ENCODE results near the gene HAND2.

HAND2 gene

GRCh38 chr4:173529477-173530325 is at the start of gene HAND2:
Gene HAND2 (minus strand): TSS chr4:173530229. CDS start chr4:173529289, 940 bp downstream.
- no peak for DNase-seq (ENCODE audit: extremely low read depth in 1 of 2, low read depth in 1 of 2)

GRCh38 chr4:173578956-173579355 is 48.9 kb upstream of the HAND2 start:
- DNase-seq (ENCODE audit: extremely low read depth in 1 of 2, low read depth in 1 of 2): no peak

- DNase-seq (ENCODE audit: extremely low read depth in 1 of 2, low read depth in 1 of 2): no peak
Observed at GRCh38 chr4:173577963-173578362, 47.9 kb upstream of the HAND2 start.

GRCh38 chr4:173575482-173576152 is 45.6 kb upstream of the HAND2 start:
- no peak for DNase-seq (ENCODE audit: extremely low read depth in 1 of 2, low read depth in 1 of 2)

DNA sequence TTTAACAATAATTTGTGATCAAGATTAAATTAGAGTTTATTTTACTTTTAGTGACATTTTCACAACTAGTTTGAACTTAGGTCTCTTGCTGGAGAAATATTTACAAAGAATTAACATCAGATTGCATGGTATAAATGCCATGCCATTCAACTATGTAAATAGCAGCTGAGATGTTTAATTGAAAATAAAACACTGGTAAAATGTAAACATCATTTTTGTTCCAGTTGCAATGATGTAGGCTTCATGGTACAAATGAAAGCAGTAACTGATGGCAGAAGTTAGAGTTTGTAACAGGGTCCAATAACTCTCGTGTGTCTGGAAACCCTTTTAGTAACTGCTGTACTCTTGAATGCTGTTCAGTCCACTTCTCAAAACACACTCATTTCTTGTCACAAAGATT is 43.7 kb upstream of the HAND2 start:
- no peak for DNase-seq (ENCODE audit: extremely low read depth in 1 of 2, low read depth in 1 of 2)

- DNase-seq (ENCODE audit: extremely low read depth in 1 of 2, low read depth in 1 of 2): no peak
Observed at GRCh38 chr4:173573286-173573685, 43.3 kb upstream of the HAND2 start.

DNA sequence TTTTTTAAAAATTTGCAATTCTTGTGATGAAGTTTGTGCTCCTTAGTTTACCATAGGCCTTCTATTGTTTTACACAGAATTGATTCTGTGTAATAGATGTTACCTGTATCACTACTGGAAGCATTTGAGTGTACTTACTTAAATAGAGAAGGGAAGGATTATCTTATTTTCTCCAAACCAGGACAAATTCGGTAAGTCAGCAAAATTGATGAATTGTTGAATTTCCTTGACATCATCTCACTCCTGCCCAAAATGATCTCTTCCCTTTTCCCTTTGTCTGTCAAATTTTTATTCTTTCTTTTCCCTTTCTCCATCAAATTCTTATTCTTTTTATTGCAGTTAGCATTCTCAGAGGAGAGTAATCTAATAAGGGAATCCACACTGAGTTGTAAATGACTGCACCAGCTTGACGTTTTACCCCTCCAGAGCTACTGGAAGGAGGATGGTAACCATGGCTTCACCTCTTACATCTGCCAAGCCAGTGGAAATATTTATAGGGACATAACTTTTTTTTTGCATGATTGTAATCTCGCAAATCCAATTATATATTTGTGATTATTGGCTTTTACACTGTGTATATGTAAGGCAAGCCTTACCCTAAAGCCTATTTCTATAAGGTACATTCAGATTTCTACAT is 42.6 kb upstream of the HAND2 start:
- no peak for DNase-seq (ENCODE audit: extremely low read depth in 1 of 2, low read depth in 1 of 2)

DNA sequence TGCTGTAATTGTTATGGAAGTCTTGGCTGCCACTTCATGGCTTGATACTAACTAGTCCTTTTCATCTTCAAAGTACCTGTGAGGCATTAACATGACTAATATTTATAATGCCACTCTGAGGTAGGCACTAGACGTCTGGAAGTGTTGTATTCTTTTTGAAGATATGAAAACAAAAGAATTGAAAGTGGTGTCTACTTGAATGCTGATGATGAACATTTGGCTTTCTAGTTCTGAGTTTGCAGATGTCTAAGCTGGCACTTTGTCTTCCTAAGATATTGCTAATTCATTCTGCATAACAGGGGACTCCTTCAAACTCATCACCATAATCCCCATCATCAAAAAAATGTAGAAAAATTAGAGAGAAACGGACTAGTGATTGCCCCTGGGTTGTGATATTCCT is 41.6 kb upstream of the HAND2 start:
- DNase-seq (ENCODE audit: extremely low read depth in 1 of 2, low read depth in 1 of 2): no peak

GRCh38 chr4:173565281-173565680 is 35.3 kb upstream of the HAND2 start:
- no peak for DNase-seq (ENCODE audit: extremely low read depth in 1 of 2, low read depth in 1 of 2)

- no peak for DNase-seq (ENCODE audit: extremely low read depth in 1 of 2, low read depth in 1 of 2)
Observed at GRCh38 chr4:173564461-173564860, 34.4 kb upstream of the HAND2 start.

DNA sequence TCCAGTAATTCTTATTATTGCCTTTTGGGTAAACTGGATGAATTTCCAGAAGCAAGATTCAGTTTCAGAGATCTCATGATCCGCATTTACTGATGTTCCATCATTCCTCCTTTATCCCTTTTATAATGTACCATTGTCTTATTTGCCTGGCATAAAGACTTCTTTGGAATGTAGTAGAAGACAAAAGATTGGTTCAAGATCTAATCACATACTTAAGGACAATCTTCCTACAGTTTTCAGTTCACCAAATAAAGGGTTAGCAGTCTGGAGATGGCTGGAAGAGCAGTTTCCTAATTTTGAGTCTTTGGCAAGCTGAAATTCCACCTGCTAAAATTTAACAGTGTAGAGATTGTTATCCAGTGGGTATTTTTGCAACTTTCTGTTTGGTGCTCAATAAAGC is 30.9 kb upstream of the HAND2 start:
- no peak for DNase-seq (ENCODE audit: extremely low read depth in 1 of 2, low read depth in 1 of 2)

DNA sequence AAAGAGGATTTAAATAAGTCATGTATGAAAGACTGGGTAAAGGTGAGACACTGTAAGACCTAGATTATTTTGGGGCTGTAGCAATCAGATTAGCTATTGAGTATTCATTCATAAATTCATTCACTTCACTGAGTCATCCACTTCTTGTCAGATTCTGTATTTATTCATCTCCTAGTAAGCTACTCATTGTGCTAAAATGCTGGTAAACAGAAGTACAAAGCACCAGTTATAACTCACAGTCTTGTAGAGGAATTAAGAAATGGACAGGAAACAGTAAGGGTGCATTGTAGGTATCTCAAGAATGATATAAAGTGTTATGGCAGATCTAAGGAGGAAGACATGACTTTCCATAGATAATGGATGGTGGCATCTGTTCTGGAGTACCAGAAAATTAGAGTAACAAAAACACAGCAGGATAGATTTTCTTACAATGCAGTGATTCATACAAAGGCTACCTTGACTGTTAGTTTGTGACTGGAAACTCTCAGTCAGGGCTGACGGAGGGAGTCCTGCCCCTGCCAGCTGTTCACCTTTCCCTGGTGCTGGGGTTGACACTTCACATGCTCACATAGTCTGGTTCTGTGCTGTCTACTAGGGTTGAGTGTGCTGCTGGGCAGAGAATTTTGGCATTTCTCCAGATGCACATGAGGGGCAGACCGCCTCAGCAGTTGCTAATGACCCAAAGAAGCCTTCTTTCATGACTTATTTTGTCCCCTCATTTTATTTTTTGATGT is 26.5 kb upstream of the HAND2 start:
- DNase-seq (ENCODE audit: extremely low read depth in 1 of 2, low read depth in 1 of 2): no peak

GRCh38 chr4:173547889-173548288 is 17.9 kb upstream of the HAND2 start:
- no peak for DNase-seq (ENCODE audit: extremely low read depth in 1 of 2, low read depth in 1 of 2)

GRCh38 chr4:173546776-173547175 is 16.7 kb upstream of the HAND2 start:
- no peak for DNase-seq (ENCODE audit: extremely low read depth in 1 of 2, low read depth in 1 of 2)

- DNase-seq (ENCODE audit: extremely low read depth in 1 of 2, low read depth in 1 of 2): no peak
Observed at GRCh38 chr4:173545440-173545839, 15.4 kb upstream of the HAND2 start.

DNA sequence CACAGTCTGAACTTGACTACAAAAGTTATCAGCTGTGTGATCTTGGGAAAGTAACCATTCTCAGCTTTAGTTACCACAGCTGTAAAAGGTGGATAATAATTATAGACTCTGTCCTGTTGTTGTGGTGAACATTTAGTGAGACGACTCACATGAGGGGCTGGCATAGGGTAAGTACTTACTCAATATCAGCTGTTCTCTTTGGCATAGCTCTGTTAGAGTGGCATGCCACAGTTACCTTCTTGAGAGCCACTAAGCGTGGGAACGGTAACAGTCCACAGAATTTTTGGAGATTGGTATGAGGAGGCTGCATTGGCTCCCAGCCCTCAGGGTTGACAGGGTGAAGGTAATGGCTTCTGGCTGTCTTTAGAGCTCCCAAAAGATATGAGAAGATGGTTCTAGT is 13.2 kb upstream of the HAND2 start:
- no peak for DNase-seq (ENCODE audit: extremely low read depth in 1 of 2, low read depth in 1 of 2)

- DNase-seq (ENCODE audit: extremely low read depth in 1 of 2, low read depth in 1 of 2): no peak
Observed at GRCh38 chr4:173539986-173540385, 10.0 kb upstream of the HAND2 start.

DNA sequence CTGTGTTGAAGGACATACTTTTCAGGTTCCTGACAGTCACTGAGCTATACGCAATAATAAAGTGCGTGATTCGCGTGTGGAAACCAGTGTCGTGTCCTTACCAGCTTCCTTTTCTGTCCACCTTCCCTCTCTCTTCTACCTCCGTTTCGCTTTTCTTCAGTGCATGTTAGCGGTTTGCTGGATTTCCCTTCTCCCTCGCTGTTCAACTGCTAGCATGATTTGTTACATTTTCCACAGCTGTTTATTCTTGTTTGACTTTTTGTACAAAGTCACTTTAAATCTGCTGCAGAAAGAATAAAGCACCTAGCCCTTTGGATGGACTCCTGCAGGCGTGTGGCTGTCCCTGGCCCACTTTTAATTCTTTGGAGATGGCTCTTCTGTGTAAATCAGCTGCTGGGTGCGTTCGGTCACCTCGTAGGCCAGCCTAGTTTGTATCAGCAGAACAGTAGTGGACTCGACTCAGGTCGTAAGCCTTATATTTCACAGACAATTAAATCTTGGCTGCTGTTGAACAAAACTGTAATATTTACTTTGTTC is 8.9 kb upstream of the HAND2 start:
- no peak for DNase-seq (ENCODE audit: extremely low read depth in 1 of 2, low read depth in 1 of 2)

DNA sequence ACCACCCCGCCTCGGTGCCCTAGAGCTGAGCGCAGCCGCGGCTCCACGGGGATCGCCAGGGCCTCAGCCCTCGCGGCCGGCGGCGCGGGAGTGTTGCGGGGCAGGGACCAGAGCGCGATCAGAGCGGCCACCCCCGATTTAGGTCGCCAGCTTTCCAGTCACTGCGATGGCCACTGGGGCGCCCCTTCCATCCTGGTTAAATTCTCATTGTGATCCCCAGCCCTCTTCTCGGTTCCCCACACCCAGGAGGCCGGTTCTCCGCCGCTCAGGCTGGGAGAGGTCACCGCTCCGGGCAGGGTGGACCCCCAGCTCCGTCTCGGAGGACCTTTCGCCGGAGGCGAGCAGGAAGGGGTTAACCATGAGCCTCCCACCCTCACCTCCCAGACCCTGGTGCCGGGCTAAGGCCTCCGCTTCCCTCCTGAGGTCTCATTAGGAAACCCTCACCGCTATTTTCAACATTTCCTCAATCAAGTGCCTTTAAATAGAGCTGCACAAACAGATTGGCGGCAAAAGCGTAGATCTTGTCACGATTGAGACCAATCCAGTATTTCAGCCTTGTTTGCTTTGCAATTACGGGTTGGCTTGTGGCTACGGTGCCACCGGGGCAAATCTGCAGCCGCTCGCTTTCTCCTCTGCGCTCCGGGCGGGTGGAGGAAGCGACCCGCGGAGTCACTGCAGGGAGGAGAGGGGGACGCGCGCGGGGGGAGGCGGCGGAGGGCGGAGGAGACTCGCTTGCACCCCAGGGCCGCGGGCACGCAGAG is 8.3 kb upstream of the HAND2 start:
- DNase-seq (ENCODE audit: extremely low read depth in 1 of 2, low read depth in 1 of 2): no peak

- DNase-seq (ENCODE audit: extremely low read depth in 1 of 2, low read depth in 1 of 2): no peak
Observed at GRCh38 chr4:173537613-173538147, 7.7 kb upstream of the HAND2 start.

All from activated CD8-positive, alpha-beta memory T cell treated with anti-CD3 and anti-CD28 coated beads for 1 hour (primary cell).